T47D (cell line): ENCODE data around the gene RAB29.
"Not testable (repeated sequence)": the region's sequence is repeated elsewhere in the genome, so short reads cannot be mapped to it uniquely, and the experiment has no call there.

Experiments used
- DNase-seq, 2 experiments: peaks; one replicate each; pipeline versions ENCODE4 v3.0.0 to v3.0.0-alpha.2; 2011 to 2012; ENCODE audit warnings: low read depth in 1 of 2, low spot score in 1 of 2
- JUND ChIP-seq: IDR thresholded peaks from 2 replicates; pipeline ENCODE4 v1.6.1; 2012; ENCODE audit warnings: low read depth
- in situ Hi-C: cut with HindIII; loops from 2 replicates; pipeline ENCODE4 v1.10.0; 2016; ENCODE audit warnings: low sequenced_read_pairs, low pct_unique_long_range_greater_than_20kb

RAB29 gene

DNA sequence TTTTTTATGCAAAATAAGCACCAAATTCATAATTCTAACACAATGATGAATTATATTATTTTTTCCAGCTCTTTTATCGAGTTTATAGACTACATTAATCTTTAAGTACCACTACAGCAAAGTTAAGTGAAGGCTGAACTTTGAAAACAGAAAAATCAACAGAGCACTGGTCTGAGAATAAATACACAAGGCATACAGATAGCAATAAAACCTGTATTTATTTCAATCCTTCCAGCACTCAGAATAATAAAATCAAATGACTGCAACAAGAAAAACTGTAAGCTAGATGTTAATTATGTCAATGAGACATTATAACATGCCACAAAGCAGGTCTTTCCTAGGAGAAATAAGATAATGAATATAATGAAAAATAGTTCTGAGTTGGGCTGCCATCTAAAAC is 49.8 kb downstream of the RAB29 start:
- in situ Hi-C loops: no loop called here
- TF ChIP-seq JUND: no peak
- no peak for DNase-seq

DNA sequence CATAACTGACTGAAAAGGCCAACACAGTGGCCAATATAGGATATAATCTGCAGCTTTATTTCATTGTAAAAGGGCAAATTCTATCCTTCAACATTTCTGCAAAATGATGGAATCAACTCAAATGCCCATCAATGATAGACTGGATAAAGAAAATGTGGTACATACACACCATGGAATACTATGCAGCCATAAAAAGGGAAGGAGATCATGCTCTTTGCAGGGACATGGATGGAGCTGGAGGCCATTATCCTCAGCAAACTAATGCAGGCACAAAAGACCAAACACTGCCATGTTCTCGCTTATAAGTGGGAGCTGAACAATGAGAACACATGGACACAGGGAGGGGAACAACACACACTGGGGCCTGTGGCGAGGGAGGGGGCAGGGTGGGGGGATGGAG is 54.5 kb downstream of the RAB29 start:
- in situ Hi-C loops, DNase-seq: not testable (repeated sequence)

GRCh38 chr1:205719762-205720161 is 55.5 kb downstream of the RAB29 start:
- DNase-seq: no peak
- in situ Hi-C loops: no loop called here
- no peak for TF ChIP-seq JUND

- no peak for TF ChIP-seq JUND
- DNase-seq: no peak
- in situ Hi-C loops: no loop called here
Measured at GRCh38 chr1:205719015-205719414, 56.3 kb downstream of the RAB29 start.
